GM18520 (cell line): Measurements from ENCODE around the gene PTPRU.
"Not testable (repeated sequence)": the region's sequence is repeated elsewhere in the genome, so short reads cannot be mapped to it uniquely, and the experiment has no call there.

ENCODE experiments used
- ATAC-seq: cut with Tn5 transposase; IDR thresholded peaks from one replicate; pipeline ENCODE4 v1.9.1; 2021; ENCODE audit not compliant: unreplicated experiment

PTPRU gene

GRCh38 chr1:29221296-29221695, 15.0 kb upstream of the PTPRU start:
- no peak for ATAC-seq

GRCh38 chr1:29222260-29222659, 14.1 kb upstream of the PTPRU start:
- ATAC-seq, result not testable (repeated sequence)

DNA sequence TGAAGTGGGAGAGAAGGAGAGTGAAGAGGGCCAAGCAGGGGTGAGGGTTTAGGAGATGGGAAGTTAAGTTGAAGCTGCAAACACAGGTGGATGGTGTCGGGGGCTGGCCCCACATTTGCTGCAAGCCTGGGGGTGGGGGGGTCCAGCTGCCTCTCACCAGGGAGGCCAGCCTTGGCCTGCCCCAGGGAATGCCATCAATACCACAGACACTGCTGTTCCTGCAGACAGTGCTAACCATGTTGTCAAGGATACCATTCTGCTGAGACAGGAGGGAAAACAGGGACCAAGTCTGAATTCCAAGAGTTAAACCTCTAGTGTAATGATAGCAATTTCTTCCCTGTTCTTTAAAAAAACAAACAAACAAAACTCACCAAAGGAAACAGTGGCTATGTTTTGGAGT, 13.6 kb upstream of the PTPRU start:
- no peak for ATAC-seq

DNA sequence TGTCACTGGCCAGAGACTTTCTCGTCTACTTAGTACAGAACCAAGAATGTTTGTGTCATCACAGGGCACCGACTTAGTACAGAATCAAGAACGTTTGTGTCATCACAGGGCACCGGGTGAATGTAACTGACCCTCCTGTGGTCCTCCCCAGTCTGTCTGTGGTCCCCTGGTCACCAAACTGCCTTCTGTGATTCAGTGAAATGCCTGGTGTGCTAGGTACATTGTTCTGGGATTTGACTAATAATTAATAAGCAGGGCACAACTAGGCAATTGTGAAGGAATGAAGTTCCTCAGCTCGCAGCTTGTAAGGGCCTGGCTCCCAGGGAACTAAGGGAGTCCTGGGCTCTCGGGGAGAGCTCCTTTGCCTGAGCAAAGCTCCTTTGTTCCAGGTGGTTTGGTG, 12.8 kb upstream of the PTPRU start:
- no peak for ATAC-seq

- ATAC-seq, result no peak
Observed at GRCh38 chr1:29224356-29224837, 11.9 kb upstream of the PTPRU start.

- ATAC-seq, result no peak
Observed at GRCh38 chr1:29225361-29225760, 11.0 kb upstream of the PTPRU start.

DNA sequence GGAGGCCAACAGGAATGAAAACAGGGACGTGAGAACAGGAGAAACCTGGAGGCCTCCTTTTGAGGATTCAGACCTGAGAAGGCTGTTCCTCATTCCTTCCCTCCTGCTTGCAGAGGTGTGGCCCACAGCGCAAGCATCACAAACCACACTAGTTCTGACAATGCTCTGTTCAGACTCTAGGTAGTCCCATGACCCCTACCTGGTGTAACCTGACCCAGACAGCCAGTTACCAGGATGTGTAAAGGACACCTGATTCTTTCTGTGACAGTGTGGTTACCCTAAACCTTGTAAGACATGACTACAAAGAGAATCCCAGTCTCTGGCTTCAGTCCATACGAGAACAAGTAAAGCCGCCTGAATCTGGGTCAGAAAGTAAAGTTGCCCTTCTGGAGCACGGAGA, 8.8 kb upstream of the PTPRU start:
- no peak for ATAC-seq

DNA sequence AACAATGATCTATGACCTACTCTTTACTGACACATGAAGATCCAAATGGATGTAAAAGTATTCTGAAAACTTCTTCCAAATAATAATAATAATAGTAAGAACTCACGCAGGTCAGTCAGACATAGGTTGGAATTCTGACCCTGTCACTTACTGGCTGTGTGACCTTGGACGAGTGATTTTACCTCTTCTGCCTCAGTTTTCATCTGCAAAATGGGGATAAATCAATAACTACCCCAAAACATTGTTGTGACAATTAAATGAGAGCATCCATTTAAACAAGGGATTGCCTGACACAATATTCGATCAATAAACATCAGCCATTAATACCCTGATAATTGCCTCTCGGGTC, 6.1 kb upstream of the PTPRU start:
- no peak for ATAC-seq

DNA sequence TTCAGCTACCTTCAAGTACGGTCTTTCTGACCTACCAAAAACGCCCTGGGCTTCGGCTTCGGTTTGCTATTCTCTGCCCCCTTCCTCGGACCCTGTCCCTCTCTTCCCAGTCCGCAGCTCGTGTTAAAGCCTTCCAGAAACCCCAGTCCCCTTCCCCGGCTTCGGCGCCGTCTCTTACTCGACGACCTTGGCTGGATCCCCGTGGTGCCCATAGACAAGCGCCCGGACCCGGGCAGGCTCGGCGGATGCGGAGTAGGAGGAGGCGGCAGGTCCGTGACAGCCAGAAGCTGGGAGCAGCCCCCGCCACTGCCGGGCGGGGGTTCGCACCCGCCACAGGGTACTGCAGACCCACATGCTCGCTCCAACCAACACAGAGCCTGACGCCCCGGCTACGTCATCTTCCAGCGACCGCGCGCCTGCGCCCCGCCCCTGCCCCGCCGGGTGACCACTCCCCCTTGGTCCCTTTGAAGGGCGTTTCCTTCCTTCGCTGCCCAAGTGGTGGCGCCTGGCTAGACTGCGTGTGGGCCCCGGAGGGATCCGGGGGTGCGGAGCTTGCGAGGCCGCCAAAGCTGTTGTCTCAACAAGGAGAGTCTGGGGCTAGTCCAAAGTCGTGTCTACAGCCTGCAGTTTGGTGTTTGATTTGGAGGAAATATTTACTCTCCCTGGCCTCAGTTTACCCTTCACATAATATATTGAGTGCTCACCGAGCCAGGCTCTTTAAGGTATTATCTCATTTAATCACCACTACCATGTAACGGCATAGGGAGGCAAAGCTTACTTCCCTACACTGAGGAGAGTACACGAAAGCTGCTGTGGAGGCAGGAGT, 5.6 kb upstream of the PTPRU start, which contains the start of gene MECR:
Gene MECR, minus strand, starts transcription at position 382 of the 826 bp plus-strand sequence. Its CDS starts 28 bp downstream, at position 354.
- peak; percentile 82 for ATAC-seq

DNA sequence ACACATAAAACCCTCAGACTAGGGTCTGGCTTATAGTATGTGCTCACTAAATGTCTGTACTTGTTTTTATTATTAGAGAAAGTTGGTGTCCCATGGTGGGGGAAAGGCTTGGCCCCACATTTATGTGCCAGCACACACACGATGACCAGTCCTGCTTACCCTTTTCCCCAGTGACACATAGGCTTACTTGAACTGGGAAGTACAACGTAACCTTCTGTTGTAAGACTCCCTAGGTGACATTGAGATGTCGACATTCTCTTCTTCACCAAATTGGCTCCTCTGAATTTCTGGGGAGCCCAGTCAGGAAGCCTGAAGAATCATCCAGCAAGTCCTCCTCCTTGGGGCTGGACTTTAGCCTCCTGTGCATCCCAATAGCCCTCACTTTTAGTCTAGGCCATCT, 3.9 kb upstream of the PTPRU start:
- no peak for ATAC-seq

- no peak for ATAC-seq
Observed at GRCh38 chr1:29233693-29234092, 2.6 kb upstream of the PTPRU start.

DNA sequence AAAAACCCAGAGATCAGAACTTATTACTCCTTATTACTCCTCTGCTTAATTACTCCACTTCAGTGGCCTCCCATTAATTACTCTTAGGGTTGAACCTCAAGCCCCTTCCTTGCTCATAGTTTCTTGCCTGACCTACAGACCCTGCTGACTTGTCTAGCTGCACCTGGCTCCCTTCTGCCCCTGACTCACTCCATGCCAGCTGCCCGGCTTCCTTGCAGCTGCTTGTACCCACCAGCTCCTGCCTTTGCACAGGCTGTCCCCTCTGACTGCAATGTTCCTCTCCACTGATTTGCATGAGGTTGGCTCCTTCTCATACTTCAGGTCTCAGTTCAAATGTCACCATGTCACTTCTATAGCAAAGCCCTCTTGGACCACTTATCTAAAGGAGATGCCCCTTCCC, 1.9 kb upstream of the PTPRU start:
- ATAC-seq, result no peak

GRCh38 chr1:29234881-29235280, 1.4 kb upstream of the PTPRU start:
- not testable (repeated sequence) for ATAC-seq

DNA sequence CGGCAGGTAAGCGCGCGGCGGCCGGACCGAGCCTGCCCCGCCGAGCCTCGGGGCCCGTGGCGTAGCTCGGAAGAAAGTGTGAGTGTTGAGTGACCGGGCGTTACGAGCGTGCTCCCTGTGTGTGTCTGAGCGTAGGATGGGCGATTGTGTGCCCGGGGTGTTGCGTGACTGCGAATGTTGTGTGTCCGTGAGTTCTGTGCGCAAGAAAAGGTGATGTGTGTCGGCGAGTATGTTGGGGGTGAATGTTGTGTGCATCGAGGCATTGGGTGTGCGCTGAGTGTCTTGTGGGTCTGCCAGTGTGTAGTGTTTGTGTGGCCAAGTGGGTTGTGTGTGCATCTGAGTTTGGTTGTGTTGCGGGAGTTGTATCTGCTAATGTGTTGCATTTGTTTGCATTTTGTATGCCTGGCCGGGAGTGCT, 398 bp downstream of the PTPRU start:
- no peak for ATAC-seq

DNA sequence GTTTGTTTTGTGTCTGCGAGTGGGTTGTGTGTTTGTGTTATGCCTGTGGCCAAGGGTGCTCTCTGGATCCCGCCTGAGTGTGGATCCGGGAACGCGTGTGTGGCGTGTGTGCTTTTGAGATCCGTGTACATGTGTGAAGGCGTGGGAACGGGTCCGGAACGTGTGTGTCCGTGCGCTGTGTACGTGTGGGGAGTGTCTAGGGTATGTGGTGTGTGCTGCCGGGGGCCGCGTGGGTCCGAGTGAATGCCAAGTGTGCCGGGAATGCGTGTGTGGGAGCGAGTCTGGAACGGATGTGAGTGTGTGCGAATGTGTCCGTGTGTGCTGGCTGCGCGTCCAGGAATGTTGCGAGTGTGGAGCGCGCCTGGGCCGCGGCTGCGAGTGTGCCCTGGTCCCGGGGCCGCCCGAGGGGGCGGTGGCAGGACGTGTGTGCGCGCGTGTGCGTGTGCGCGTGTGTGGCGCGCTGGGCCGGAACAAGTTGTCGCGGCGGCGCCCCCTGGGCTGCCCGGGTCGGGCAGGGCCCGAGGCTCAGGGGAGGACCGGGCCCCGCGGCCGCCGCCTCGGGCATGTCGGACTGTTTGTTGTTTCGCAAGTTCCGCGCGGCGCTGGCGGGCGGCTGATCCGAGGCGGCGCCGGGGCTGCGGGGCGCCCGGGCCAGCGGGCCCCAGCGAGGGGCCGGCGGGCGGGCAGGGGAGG, 953 bp downstream of the PTPRU start:
- no peak for ATAC-seq

GRCh38 chr1:29237852-29238619, 1.7 kb downstream of the PTPRU start:
- no peak for ATAC-seq

DNA sequence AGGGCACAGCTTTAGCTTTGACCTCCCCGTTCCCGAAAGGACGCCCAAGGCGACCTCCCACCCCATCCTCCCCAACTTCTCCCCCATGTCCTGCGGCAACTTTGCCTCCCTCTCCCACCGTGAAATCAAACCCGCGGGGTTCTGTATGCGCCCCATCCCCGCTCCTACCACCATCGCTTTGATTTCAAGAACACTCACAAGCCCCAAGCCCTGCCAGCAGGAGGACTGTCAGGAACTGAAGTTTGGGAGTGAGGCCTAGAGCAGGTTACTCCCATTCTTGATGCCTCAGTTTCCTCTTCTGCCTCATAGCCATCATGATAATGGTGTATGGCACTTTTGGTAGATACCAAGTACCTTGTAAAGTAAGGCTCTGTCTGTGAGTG, 2.3 kb downstream of the PTPRU start:
- ATAC-seq, result no peak

DNA sequence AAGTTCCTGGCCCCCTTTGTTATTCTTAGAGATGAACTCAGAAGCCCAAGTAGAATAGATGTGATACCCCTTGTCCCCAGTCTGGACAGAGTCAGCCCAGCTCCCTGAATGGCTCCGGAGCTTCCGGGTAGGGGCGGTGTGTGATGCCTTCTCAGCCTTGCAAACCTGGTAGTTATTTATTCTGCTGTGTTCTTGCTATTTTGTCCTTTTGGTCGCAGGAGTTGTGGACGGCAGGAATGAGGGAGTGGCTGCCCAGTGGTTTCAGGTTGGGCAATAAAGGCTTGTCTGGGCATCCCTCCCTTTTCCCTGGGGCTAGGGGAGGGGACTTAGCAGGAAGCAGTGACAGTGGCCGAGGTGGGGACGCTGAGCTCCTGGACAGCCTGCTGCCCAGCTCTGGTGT, 2.8 kb downstream of the PTPRU start:
- no peak for ATAC-seq

- ATAC-seq, result no peak
Observed at GRCh38 chr1:29240400-29240837, 4.1 kb downstream of the PTPRU start.

DNA sequence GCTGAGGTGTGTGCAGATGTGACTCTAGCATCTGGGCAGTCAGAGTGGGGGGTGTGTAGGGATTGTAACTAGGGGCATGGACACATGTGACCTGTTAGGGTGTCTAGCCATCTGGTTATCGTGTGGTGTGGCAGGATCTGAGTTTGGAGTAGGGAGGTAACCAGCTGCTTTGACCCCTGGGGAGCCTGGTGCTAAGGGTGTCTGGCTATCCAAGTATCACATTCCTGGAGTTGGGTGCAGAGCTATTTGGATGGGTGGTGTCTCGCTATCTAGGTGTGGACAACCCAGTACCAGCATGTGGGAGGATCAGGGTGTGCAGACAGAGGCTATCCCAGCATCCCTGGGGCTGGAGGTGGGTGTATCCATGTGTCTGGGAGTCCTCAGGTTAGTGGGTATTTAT, 4.7 kb downstream of the PTPRU start:
- no peak for ATAC-seq

GRCh38 chr1:29243023-29243870, 6.9 kb downstream of the PTPRU start:
- ATAC-seq, result no peak
